MCF 10A (cell line): Measurements from ENCODE around the gene VCL. TPM values are rescaled to one million over a fixed set of nuclear protein-coding genes. Genes with fewer than 3 reads are reported as not detected.

ENCODE experiments used
- BruUV-seq: library from RNA; stranded (reverse); fragments of 400-500 nt; replicated peaks from 2 replicates; lab custom pipeline; 2021; lab: Mats Ljungman, UMichigan
- CTCF ChIA-PET: fragments of 300-600 bp; sonication (Branson Sonifier 250); formaldehyde crosslinking; extraction: SDS; loops from one replicate; lab custom pipeline; 2021; ENCODE audit warnings: antibody characterized with exemption, inconsistent platforms; lab: Yijun Ruan, JAX
- POLR2A ChIA-PET: fragments of 300-600, 350-650 bp; sonication (Branson Sonifier 250); formaldehyde crosslinking; extraction: SDS; loops from one replicate; lab custom pipeline; 2020; ENCODE audit warnings: antibody characterized with exemption, inconsistent platforms; lab: Yijun Ruan, JAX
- DNase-seq: peaks from one replicate; pipeline ENCODE4 v3.0.0-alpha.2; 2018; ENCODE audit not compliant: unreplicated experiment
- H3K27ac Mint-ChIP-seq: one replicate; pipeline ENCODE4 v1.8.0; 2022; ENCODE audit warnings: mild to moderate bottlenecking, low read depth, mixed read lengths; ENCODE audit not compliant: unreplicated experiment
- H3K27me3 Mint-ChIP-seq: one replicate; pipeline ENCODE4 v1.8.0; 2022; ENCODE audit warnings: mixed read lengths; ENCODE audit not compliant: insufficient read depth, unreplicated experiment
- H3K36me3 Mint-ChIP-seq: one replicate; pipeline ENCODE4 v1.8.0; 2022; ENCODE audit warnings: mild to moderate bottlenecking, moderate library complexity, mixed read lengths; ENCODE audit not compliant: insufficient read depth, unreplicated experiment
- H3K4me1 Mint-ChIP-seq: one replicate; pipeline ENCODE4 v1.8.0; 2022; ENCODE audit warnings: mixed read lengths; ENCODE audit not compliant: insufficient read depth, unreplicated experiment
- H3K4me3 Mint-ChIP-seq: one replicate; pipeline ENCODE4 v1.8.0; 2022; ENCODE audit warnings: mild to moderate bottlenecking, moderate library complexity, mixed read lengths; ENCODE audit not compliant: unreplicated experiment
- H3K9me3 Mint-ChIP-seq: one replicate; pipeline ENCODE4 v1.8.0; 2022; ENCODE audit warnings: mixed read lengths; ENCODE audit not compliant: unreplicated experiment
- intact Hi-C: fragments of 100-400 bp; cut with micrococcal nuclease; formaldehyde crosslinking; loops from 2 replicates; pipeline ENCODE4 v1.14.1; 2022
- total RNA-seq: library from RNA; stranded (reverse); gene quantifications from 2 replicates; pipeline ENCODE4 v1.2.3, GENCODE V29; 2022
- TF ChIP-seq, protein P1 (sequence below): fragments of 200-600 bp; IDR thresholded peaks from one replicate; pipeline ENCODE4 v1.8.0; 2022; ENCODE audit warnings: antibody characterized with exemption, mild to moderate bottlenecking; ENCODE audit not compliant: unreplicated experiment

Gene VCL
- total RNA-seq, 1 experiment from 2014 or later: 90.2 TPM

DNA sequence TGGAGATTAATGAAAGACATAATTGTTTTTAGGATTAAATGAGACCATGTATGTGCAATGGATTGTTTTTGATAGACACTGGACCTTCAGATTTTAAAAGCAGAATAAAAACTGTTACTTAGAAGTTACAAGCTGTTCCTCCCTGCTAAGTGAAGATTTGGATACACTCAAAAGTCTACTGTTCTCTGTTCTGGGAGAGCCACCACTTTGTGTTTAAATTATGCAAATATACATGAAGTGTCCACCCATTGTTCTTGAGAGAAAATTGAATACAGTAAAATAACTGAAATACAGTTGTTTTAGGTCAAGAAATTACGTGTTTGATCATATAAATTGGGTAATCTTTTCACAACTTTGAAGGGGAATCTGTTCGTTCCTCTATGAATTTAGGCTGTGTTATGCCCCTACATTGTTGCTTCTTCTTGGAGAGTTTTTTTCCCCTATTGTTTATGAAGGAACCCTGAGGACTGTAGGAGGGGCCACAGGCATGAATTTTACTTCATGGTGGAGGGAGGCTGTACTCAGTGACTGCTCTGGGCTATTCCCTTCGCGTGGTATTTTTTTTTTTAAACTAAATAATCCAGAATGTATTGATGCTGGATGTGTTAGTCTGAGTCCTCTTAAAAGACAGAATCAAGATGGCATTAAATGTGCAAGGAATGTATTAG lies 18.6 kb upstream of the VCL start:
- H3K27me3 Mint-ChIP-seq: no peaks in the 10 kb centered on the region
- POLR2A ChIA-PET: no interaction called here
- TF ChIP-seq, protein P1, sequence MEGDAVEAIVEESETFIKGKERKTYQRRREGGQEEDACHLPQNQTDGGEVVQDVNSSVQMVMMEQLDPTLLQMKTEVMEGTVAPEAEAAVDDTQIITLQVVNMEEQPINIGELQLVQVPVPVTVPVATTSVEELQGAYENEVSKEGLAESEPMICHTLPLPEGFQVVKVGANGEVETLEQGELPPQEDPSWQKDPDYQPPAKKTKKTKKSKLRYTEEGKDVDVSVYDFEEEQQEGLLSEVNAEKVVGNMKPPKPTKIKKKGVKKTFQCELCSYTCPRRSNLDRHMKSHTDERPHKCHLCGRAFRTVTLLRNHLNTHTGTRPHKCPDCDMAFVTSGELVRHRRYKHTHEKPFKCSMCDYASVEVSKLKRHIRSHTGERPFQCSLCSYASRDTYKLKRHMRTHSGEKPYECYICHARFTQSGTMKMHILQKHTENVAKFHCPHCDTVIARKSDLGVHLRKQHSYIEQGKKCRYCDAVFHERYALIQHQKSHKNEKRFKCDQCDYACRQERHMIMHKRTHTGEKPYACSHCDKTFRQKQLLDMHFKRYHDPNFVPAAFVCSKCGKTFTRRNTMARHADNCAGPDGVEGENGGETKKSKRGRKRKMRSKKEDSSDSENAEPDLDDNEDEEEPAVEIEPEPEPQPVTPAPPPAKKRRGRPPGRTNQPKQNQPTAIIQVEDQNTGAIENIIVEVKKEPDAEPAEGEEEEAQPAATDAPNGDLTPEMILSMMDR: no peak
- H3K9me3 Mint-ChIP-seq: no peaks in the 10 kb centered on the region
- H3K36me3 Mint-ChIP-seq: no peaks in the 10 kb centered on the region
- no peak for DNase-seq
- CTCF ChIA-PET: no interaction called here
- no TSS peak for BruUV-seq
- no peaks in the 10 kb centered on the region for H3K4me1 Mint-ChIP-seq
- H3K27ac Mint-ChIP-seq: no peak overlapping the region
- no peak overlapping the region for H3K4me3 Mint-ChIP-seq
- intact Hi-C loops: no loop called here

DNA sequence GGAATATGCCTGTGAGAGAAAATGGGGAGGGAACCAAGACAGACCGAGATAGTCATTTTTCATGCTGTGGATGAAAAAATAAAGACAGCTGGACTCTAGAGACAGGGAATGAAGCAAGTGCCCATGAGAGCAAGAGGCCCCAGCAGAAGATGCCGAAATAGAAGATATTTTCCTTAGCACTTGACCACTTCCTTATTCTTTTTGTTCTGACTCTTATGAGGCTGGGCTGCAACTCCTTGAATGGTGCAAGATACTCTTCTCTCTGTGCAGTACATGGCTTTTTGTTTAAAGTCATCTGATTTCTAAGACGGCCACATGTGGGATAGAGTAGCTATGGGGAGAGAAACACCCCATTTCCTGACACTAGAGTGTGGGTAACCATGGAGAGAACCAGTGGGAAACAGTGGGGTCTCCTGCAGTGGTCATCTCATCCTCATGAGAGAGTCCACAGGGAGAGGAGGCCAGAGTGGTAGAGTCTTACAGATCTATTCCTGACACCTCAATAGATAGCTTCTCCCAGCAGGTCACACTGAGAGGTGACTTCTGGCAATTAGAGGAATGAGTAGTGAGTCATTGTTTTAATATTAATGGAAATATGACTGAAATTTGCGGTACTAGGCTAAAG lies 18.0 kb upstream of the VCL start:
- POLR2A ChIA-PET: interaction anchor here (1.9 kb wide), 1 partner anchor 14 kb away, joined by 7 read pairs; no protein-coding TSS in a partner anchor
- Mint-ChIP-seq H3K4me3 (no peak overlapping the region), H3K4me1 (no peaks in the 10 kb centered on the region), H3K36me3 (no peaks in the 10 kb centered on the region), H3K9me3 (no peaks in the 10 kb centered on the region), H3K27me3 (no peaks in the 10 kb centered on the region), H3K27ac (no peak overlapping the region)
- TF ChIP-seq, protein P1: no peak
- CTCF ChIA-PET: no interaction called here
- BruUV-seq: no TSS peak
- no peak for DNase-seq
- intact Hi-C loops: no loop called here

DNA sequence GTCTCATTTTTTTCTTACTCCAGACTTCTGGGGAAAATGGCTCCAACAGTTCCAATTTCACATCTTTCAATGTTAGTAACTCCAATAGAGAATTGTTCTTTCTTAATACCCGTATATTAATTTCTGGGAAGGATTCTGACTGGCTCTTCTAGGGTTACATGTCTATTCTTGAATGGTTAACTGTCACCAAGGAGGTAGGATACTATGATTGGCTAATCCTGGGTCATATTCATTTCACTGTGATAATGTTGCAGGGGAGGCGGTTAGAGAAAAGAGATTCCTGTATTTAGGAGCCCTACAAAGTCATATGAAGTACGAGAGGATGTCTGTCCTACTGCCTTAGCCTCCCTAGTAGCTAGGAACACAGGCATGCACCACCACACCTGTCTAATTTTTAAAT lies 16.1 kb upstream of the VCL start:
- intact Hi-C loops: no loop called here
- Mint-ChIP-seq H3K27ac (no peak overlapping the region), H3K27me3 (no peaks in the 10 kb centered on the region), H3K4me1 (no peaks in the 10 kb centered on the region), H3K36me3 (no peaks in the 10 kb centered on the region), H3K9me3 (no peaks in the 10 kb centered on the region), H3K4me3 (no peak overlapping the region)
- CTCF ChIA-PET: interaction anchor here (1.0 kb wide), 1 partner anchor 23 kb away, joined by 3 read pairs; no protein-coding TSS in a partner anchor
- no TSS peak for BruUV-seq
- DNase-seq: no peak
- POLR2A ChIA-PET: interaction anchor here (0.5 to 1.9 kb wide), 4 partner anchors 15 to 464 kb away, joined by 3 to 7 read pairs (median 5); partner anchors contain the start of gene VCL
- TF ChIP-seq, protein P1: no peak
